D341Med (cell line): ENCODE measurements around the gene NAP1L4.

Source experiments
- DNase-seq: peaks from one replicate; pipeline ENCODE4 v3.0.0; 2012; ENCODE audit warnings: low spot score

The NAP1L4 gene

GRCh38 chr11:2904153-2905052 lies 87.7 kb downstream of the NAP1L4 start:
- no peak for DNase-seq

DNA sequence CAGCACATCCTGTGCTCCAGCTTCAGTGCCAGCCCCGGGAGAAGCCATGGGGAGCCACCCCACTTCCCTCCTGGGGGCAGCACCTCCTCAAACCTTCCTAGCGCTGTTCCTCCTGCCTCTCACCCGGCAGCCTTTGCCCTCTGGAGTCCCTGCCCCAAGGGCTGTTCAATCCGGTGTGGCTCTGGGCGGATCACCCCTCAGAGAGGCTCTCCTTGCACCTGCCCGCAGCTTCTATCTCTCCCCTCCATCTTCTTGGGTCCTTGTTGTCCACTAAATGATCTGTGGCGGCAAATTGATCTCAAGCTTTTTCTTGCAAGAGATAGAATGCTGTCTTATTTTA lies 88.5 kb downstream of the NAP1L4 start:
- DNase-seq = no peak

- no peak for DNase-seq
These were observed 89.1 kb downstream of the NAP1L4 start for GRCh38 chr11:2902784-2903671.

- peak; percentile 81 for DNase-seq
These were observed 90.0 kb downstream of the NAP1L4 start for GRCh38 chr11:2901854-2902783.

DNA sequence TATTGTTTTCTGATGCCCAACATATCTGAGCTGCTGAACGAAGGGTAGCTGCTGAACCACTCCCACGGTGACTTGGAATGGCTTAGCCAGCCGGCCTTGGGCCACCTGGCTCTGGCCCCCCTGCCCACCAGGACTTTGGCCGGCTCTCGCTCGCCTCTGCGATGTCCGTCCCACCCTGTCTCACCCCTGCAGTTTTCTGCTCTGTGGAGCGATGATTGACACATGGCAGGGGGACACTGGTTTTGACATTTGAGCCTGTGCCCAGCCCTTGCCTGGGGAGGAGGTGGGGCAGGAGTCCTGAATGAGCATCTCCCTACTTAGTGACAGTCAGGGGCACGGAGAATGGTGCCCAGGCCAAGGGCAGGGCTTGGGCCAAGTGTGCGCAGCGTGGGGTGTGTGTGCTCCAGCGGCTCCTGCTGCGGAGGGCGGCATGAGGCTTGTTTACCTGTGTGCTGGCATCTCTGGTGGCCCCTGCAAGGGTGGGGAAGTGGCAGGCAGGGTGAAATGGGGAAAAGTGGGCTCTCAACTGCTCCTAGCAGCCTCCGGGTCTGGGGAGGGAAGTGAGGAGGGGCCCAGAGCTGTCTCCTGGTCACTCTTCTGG lies 90.8 kb downstream of the NAP1L4 start:
- no peak for DNase-seq

- no peak for DNase-seq
These were observed 92.9 kb downstream of the NAP1L4 start for GRCh38 chr11:2899080-2899783.

DNA sequence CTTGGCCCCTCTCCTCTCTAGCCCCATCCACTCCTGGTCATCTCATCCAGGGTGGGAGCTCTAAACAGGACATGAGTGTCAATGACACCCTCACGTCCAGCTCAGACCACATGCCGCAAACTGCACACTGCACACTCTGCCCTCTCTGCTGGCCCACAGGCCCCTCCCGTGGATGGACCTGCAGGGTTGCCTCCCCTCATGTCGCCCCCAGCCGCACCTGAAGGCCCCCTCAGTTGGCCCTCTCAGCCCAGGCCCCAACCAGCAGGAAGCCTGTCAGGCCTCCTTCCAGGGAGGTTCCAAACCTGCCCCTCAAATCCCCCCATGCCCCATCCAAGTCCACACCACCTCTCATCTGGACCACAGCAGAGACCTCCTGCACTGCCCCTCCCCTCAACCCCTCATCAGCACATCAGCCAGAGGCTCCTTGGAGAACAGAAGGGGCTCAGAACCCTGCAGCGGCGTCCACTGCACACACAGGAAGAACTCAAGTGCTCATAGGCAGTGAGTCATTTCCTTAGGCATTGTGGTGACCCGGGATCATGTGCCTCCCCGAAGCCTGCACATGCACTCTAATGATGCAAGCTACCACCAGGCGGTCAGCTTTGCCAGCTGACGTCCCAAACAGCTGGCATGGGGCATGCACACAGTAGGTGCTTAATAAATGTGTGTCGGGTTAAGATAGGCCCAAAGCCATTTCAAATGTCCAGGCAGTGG lies 93.6 kb downstream of the NAP1L4 start:
- DNase-seq = no peak

DNA sequence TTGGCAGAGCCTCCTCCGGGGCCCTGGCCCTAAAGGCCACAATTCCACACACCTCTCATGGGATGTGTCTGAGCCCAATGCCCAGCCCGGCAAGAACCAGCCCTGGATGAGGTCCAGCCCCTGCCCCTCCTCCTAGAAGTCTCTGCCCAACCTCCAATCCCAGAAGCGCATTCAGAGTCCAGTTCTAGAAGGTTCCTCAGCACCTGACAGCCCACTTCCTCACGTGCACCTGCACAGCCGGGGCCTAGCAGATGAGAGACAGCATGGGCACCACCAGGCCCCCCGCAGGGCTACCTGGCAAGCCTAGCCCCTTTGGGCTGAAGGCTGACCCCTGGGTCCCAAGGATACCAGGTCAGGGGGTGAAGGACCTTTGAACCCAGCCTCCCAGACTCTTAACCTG lies 95.1 kb downstream of the NAP1L4 start:
- DNase-seq = no peak

DNA sequence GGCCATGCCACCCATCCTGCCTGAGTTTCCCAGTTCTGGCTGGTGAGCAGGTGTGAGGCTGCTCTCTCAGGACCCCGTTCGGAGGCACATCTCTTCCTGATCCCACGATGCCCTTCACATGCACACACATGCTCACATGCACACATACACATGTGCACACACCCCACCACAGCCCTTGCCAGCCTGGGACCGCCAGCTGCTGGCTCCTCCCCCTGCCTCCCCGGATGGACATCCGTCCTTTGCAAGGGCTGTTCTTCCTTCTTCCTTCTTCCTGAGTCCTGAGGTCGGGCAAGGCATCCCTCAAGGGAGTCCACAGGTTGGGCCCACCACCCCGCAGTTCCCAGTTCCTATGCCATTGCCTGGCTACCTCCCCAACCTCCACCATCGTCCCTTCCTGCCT lies 96.1 kb downstream of the NAP1L4 start:
- no peak for DNase-seq
